ENCODE measurements around the gene STK39. TPM values are rescaled to one million over a fixed set of nuclear protein-coding genes. Genes with fewer than 3 reads are reported as not detected.

The STK39 gene
- total RNA-seq, 1 donor from 2014 or later, result 14.3 TPM

GRCh38 chr2:168210216-168210894, 37.0 kb downstream of the STK39 start:
- Mint-ChIP-seq H3K27ac (ENCODE audit: unreplicated experiment) (no peak overlapping the region), H3K36me3 (ENCODE audit: low read depth, unreplicated experiment) (no peaks in the 10 kb centered on the region), H3K4me1 (ENCODE audit: unreplicated experiment) (peaks cover 20% of the 10 kb centered on the region), H3K9me3 (ENCODE audit: unreplicated experiment) (no peaks in the 10 kb centered on the region), H3K4me3 (ENCODE audit: unreplicated experiment) (no peak overlapping the region), H3K27me3 (ENCODE audit: unreplicated experiment) (no peaks in the 10 kb centered on the region)
- TF ChIP-seq CTCF (IDR thresholded peaks at IDR 0.05; ENCODE audit: unreplicated experiment), result no peak
- no peak for DNase-seq (ENCODE audit: low spot score)

- Mint-ChIP-seq H3K27me3 (ENCODE audit: unreplicated experiment) (no peaks in the 10 kb centered on the region), H3K9me3 (ENCODE audit: unreplicated experiment) (no peaks in the 10 kb centered on the region), H3K36me3 (ENCODE audit: low read depth, unreplicated experiment) (no peaks in the 10 kb centered on the region), H3K4me3 (ENCODE audit: unreplicated experiment) (no peak overlapping the region), H3K27ac (ENCODE audit: unreplicated experiment) (no peak overlapping the region), H3K4me1 (ENCODE audit: unreplicated experiment) (peaks cover 24% of the 10 kb centered on the region)
- no peak for DNase-seq (ENCODE audit: low spot score)
- no peak for TF ChIP-seq CTCF (IDR thresholded peaks at IDR 0.05; ENCODE audit: unreplicated experiment)
Observed at GRCh38 chr2:168208652-168209051, 38.7 kb downstream of the STK39 start.

GRCh38 chr2:168207851-168208250, 39.5 kb downstream of the STK39 start:
- no peak for TF ChIP-seq CTCF (IDR thresholded peaks at IDR 0.05; ENCODE audit: unreplicated experiment)
- Mint-ChIP-seq H3K27ac (ENCODE audit: unreplicated experiment) (no peak overlapping the region), H3K27me3 (ENCODE audit: unreplicated experiment) (no peaks in the 10 kb centered on the region), H3K4me3 (ENCODE audit: unreplicated experiment) (no peak overlapping the region), H3K36me3 (ENCODE audit: low read depth, unreplicated experiment) (peaks cover 4% of the 10 kb centered on the region), H3K9me3 (ENCODE audit: unreplicated experiment) (no peaks in the 10 kb centered on the region), H3K4me1 (ENCODE audit: unreplicated experiment) (peaks cover 24% of the 10 kb centered on the region)
- no peak for DNase-seq (ENCODE audit: low spot score)

GRCh38 chr2:168203762-168204693, 43.4 kb downstream of the STK39 start:
- H3K9me3 Mint-ChIP-seq (ENCODE audit: unreplicated experiment), result no peaks in the 10 kb centered on the region
- peaks cover 9% of the 10 kb centered on the region for H3K36me3 Mint-ChIP-seq (ENCODE audit: low read depth, unreplicated experiment)
- no peak for DNase-seq (ENCODE audit: low spot score)
- no peak for TF ChIP-seq CTCF (IDR thresholded peaks at IDR 0.05; ENCODE audit: unreplicated experiment)
- H3K4me3 Mint-ChIP-seq (ENCODE audit: unreplicated experiment), result no peak overlapping the region
- no peak overlapping the region for H3K27ac Mint-ChIP-seq (ENCODE audit: unreplicated experiment)
- H3K4me1 Mint-ChIP-seq (ENCODE audit: unreplicated experiment), result peaks cover 10% of the 10 kb centered on the region
- H3K27me3 Mint-ChIP-seq (ENCODE audit: unreplicated experiment), result no peaks in the 10 kb centered on the region
